ENCODE results near the gene PPP1R12B. TPM values are rescaled to one million over a fixed set of nuclear protein-coding genes. Genes with fewer than 3 reads are reported as not detected.
"Not testable (repeated sequence)": the region's sequence is repeated elsewhere in the genome, so short reads cannot be mapped to it uniquely, and the experiment has no call there.

The PPP1R12B gene
- total and polyA plus RNA-seq, 2 experiments from 2014 or later: 8.1 to 15.0 TPM

DNA sequence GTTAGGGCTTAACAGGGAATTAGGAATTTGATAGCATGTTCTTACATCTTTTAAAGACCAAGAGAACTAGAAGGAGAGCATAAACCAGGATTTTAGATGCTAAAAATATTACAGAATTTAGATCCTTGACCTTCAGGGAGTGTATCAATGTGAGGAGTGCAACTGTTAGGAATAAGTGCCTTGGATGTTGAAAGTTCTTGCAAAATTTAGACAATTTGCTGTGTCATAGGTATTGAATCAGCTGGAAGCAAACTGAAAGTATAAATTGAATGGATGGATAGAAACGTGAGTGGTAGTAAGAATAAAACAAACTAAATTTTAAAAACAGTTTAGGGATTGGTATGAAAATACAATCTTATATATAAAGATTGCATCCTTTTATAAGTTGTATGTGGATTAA lies 27.7 kb downstream of the PPP1R12B start:
- no peaks in the 10 kb centered on the region for H4K20me1 ChIP-seq (ENCODE audit: insufficient read depth, poor library complexity, severe bottlenecking)
- no peaks in the 10 kb centered on the region for H3K27me3 ChIP-seq
- 89% methylated on average over 1 of the region's 1 CpG for WGBS (ENCODE audit: low lambda C conversion rate, missing lambda C conversion rate)
- H3K27ac ChIP-seq: no peak overlapping the region
- H3K36me3 ChIP-seq (replicated peaks; ENCODE audit: insufficient read depth, low read depth): no peaks in the 10 kb centered on the region
- no peak for TF ChIP-seq EZH2phosphoT487 (IDR thresholded peaks at IDR 0.05; ENCODE audit: low read depth, severe bottlenecking, unreplicated experiment)
- no peak for TF ChIP-seq EZH2 (IDR thresholded peaks at IDR 0.05; ENCODE audit: borderline replicate concordance)
- TF ChIP-seq, protein P1, sequence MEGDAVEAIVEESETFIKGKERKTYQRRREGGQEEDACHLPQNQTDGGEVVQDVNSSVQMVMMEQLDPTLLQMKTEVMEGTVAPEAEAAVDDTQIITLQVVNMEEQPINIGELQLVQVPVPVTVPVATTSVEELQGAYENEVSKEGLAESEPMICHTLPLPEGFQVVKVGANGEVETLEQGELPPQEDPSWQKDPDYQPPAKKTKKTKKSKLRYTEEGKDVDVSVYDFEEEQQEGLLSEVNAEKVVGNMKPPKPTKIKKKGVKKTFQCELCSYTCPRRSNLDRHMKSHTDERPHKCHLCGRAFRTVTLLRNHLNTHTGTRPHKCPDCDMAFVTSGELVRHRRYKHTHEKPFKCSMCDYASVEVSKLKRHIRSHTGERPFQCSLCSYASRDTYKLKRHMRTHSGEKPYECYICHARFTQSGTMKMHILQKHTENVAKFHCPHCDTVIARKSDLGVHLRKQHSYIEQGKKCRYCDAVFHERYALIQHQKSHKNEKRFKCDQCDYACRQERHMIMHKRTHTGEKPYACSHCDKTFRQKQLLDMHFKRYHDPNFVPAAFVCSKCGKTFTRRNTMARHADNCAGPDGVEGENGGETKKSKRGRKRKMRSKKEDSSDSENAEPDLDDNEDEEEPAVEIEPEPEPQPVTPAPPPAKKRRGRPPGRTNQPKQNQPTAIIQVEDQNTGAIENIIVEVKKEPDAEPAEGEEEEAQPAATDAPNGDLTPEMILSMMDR (IDR thresholded peaks at IDR 0.05; ENCODE audit: poor library complexity): no peak
- no peak for DNase-seq (ENCODE audit: low spot score)
- H3K4me2 ChIP-seq: no peak overlapping the region
- H3K9me2 ChIP-seq (replicated peaks; ENCODE audit: insufficient read depth): no peaks in the 10 kb centered on the region
- no peak overlapping the region for H2AFZ ChIP-seq
- no peak overlapping the region for H3K4me3 ChIP-seq
- H3K79me2 ChIP-seq: peaks cover 30% of the 10 kb centered on the region
- H3K4me1 ChIP-seq (ENCODE audit: insufficient read depth): no peaks in the 10 kb centered on the region
- no peaks in the 10 kb centered on the region for H3K9me3 ChIP-seq (ENCODE audit: low read depth)

DNA sequence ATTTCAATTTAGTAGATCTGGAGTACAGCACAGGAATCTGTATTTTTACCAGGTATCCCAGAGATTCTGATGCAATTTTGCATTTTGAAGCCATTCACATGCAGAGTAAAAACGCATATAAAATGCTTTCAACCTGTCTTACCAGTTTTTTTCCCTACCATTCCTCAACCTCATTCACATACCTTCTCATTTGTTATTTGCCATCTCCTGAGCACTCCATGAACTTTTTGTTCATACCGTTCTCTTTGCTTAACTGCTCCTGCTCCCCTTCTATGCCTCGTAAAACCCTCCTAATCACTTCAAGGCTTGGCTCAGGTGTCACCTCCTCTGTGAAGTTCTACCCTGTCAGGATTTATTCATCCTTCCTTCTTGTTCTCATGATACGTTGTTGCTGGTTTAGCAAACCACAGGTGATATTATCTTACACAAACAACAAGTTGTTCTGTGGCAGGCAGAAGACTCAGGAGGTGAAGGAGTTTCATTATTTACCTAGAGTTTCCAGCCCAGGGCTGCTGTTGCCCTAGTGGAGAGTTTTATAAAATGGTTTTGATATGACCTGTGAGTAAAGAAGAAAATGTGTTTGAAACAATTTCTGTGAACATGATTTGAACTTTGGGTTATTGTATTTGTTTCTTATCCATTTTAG lies 31.5 kb downstream of the PPP1R12B start:
- Histone ChIP-seq H2AFZ (peak overlapping the region; percentile 10), H3K79me2 (peaks cover 27% of the 10 kb centered on the region), H3K27ac (peak overlapping the region; percentile 78), H3K4me2 (peak overlapping the region; percentile 77)
- H4K20me1 ChIP-seq (ENCODE audit: insufficient read depth, poor library complexity, severe bottlenecking); H3K36me3 ChIP-seq (replicated peaks; ENCODE audit: insufficient read depth, low read depth); H3K27me3 ChIP-seq; H3K4me1 ChIP-seq (ENCODE audit: insufficient read depth); H3K9me2 ChIP-seq (replicated peaks; ENCODE audit: insufficient read depth); H3K4me3 ChIP-seq; H3K9me3 ChIP-seq (ENCODE audit: low read depth): not testable (repeated sequence)
- peak; percentile 27 for DNase-seq (ENCODE audit: low spot score)
- 16% methylated on average over 4 of the region's 4 CpGs for WGBS (ENCODE audit: low lambda C conversion rate, missing lambda C conversion rate)

DNA sequence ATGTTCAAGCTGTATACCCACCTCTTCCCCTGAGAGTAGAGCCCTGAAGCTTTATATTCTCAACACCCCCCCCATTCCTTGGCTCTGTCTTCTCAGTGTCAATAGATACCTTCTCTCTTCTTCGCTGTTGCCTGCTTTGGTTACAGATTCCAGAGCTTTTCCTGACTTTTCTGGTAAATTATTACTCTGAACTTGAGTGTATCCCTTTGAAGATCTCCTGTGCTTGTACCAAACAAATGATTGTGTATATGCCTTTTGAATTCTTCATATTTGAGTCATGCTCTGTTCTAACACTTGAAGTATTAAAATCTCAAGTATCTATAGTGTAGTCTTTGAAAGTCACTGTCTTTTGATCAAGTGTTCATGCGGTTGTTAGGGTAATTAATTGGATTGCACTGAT lies 32.0 kb downstream of the PPP1R12B start:
- not testable (repeated sequence) for DNase-seq (ENCODE audit: low spot score); H3K4me1 ChIP-seq (ENCODE audit: insufficient read depth); H3K27me3 ChIP-seq; H3K36me3 ChIP-seq (replicated peaks; ENCODE audit: insufficient read depth, low read depth); H3K9me3 ChIP-seq (ENCODE audit: low read depth); H3K9me2 ChIP-seq (replicated peaks; ENCODE audit: insufficient read depth); H2AFZ ChIP-seq; H3K4me3 ChIP-seq; H4K20me1 ChIP-seq (ENCODE audit: insufficient read depth, poor library complexity, severe bottlenecking)
- 50% methylated on average over 2 of the region's 2 CpGs for WGBS (ENCODE audit: low lambda C conversion rate, missing lambda C conversion rate)
- peaks cover 22% of the 10 kb centered on the region for H3K79me2 ChIP-seq
- peak overlapping the region; percentile 78 for H3K27ac ChIP-seq
- peak overlapping the region; percentile 77 for H3K4me2 ChIP-seq

DNA sequence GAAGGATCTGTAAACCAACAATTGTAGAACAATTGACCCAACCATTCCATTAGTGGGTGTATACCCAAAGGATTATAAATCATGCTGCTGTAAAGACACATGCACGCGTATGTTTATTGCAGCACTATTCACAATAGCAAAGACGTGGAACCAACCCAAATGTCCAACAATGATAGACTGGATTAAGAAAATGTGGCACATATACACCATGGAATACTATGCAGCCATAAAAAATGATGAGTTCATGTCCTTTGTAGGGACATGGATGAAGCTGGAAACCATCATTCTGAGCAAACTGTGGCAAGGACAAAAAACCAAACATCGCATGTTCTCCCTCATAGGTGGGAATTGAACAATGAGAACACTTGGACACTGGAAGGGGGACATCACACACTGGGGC lies 33.4 kb downstream of the PPP1R12B start:
- H2AFZ ChIP-seq; H4K20me1 ChIP-seq (ENCODE audit: insufficient read depth, poor library complexity, severe bottlenecking); H3K4me2 ChIP-seq; H3K9me3 ChIP-seq (ENCODE audit: low read depth); H3K27me3 ChIP-seq; H3K27ac ChIP-seq; H3K36me3 ChIP-seq (replicated peaks; ENCODE audit: insufficient read depth, low read depth); H3K4me3 ChIP-seq; H3K9me2 ChIP-seq (replicated peaks; ENCODE audit: insufficient read depth); H3K4me1 ChIP-seq (ENCODE audit: insufficient read depth); DNase-seq (ENCODE audit: low spot score): not testable (repeated sequence)
- H3K79me2 ChIP-seq: peaks cover 30% of the 10 kb centered on the region
- 96% methylated on average over 4 of the region's 4 CpGs for WGBS (ENCODE audit: low lambda C conversion rate, missing lambda C conversion rate)

DNA sequence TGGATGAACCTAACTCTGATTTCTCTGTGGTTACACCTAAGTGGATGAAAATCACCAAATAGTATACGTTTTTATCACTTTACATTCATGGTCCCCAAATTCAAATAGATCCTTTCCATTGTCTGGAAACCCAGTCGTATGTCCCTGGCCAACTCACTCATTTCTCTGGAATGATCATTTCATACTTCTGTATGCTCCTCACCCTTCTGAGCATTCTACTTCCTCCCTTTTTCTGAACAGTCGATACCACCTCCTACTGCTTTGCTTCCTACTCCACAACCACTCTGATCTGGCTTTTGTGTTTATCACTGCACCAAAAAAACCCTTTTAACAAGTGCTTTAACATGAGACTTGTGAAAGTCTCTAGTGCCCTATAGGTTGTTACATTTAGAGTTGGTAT lies 47.3 kb downstream of the PPP1R12B start:
- not testable (repeated sequence) for H3K9me2 ChIP-seq (replicated peaks; ENCODE audit: insufficient read depth); H2AFZ ChIP-seq; H3K36me3 ChIP-seq (replicated peaks; ENCODE audit: insufficient read depth, low read depth); H3K27ac ChIP-seq; H3K4me3 ChIP-seq; DNase-seq (ENCODE audit: low spot score); H4K20me1 ChIP-seq (ENCODE audit: insufficient read depth, poor library complexity, severe bottlenecking); H3K9me3 ChIP-seq (ENCODE audit: low read depth); H3K4me2 ChIP-seq; H3K27me3 ChIP-seq; H3K4me1 ChIP-seq (ENCODE audit: insufficient read depth)
- peaks cover 14% of the 10 kb centered on the region for H3K79me2 ChIP-seq
- 87% methylated on average over 3 of the region's 3 CpGs for WGBS (ENCODE audit: low lambda C conversion rate, missing lambda C conversion rate)
